A673 (cell line): ENCODE results near the gene TLR9.

Source experiments
- EZH2 ChIP-seq: fragments of 200-600 bp; sonication (generic); IDR thresholded peaks from 2 replicates; pipeline ENCODE4 v1.6.1; 2017; ENCODE audit warnings: borderline replicate concordance, low read depth, mild to moderate bottlenecking, mixed read lengths, antibody characterized with exemption, low read length; ENCODE audit not compliant: poor library complexity, severe bottlenecking
- TF ChIP-seq, protein P1 (sequence below): fragments of 300-800, 200-600 bp; sonication (generic); conservative IDR thresholded peaks from 2 replicates; pipeline ENCODE4 v1.5.1; 2017; ENCODE audit warnings: low read depth, mild to moderate bottlenecking, antibody characterized with exemption, low read length, moderate library complexity, mixed read lengths

DNA sequence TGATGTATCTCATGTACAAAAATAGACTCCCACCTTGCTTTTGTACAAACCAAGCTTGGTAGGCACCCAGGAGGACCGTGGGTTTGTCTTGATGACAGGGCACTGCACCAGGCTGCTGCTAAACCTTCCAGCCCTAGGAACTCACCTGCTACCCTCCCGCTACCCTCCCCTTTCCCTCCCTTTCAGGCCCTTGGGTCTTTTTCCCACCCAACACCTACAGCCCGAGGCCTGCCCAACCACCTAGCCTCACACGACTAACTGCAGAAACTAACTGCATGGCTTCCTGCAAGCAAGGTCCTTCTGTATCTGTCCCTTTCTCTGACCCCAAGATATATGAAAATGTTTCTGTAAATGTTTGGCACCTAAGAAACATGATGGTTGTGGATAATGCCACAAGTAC, 31.2 kb upstream of the TLR9 start:
- TF ChIP-seq, protein P1, sequence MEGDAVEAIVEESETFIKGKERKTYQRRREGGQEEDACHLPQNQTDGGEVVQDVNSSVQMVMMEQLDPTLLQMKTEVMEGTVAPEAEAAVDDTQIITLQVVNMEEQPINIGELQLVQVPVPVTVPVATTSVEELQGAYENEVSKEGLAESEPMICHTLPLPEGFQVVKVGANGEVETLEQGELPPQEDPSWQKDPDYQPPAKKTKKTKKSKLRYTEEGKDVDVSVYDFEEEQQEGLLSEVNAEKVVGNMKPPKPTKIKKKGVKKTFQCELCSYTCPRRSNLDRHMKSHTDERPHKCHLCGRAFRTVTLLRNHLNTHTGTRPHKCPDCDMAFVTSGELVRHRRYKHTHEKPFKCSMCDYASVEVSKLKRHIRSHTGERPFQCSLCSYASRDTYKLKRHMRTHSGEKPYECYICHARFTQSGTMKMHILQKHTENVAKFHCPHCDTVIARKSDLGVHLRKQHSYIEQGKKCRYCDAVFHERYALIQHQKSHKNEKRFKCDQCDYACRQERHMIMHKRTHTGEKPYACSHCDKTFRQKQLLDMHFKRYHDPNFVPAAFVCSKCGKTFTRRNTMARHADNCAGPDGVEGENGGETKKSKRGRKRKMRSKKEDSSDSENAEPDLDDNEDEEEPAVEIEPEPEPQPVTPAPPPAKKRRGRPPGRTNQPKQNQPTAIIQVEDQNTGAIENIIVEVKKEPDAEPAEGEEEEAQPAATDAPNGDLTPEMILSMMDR = no peak
- TF ChIP-seq EZH2 = no peak
